Activated naive CD4-positive, alpha-beta T cell treated with anti-CD3 and anti-CD28 coated beads, Interleukin-2, amount 10 ng/mL, durations not matched to agents 7 days and 5 days (primary cell): ENCODE results near the gene DUSP7.
"Not testable (repeated sequence)": the region's sequence is repeated elsewhere in the genome, so short reads cannot be mapped to it uniquely, and the experiment has no call there.

Source experiments
- CTCF ChIA-PET: fragments of 350-600 bp; sonication (Branson Sonifier 250); formaldehyde crosslinking; loops from one replicate; lab custom pipeline; 2021; ENCODE audit warnings: antibody characterized with exemption; lab: Charles Lee
- DNase-seq: peaks from one replicate; pipeline ENCODE4 v3.0.0-alpha.2; 2020
- H3K27ac Mint-ChIP-seq: one replicate; pipeline ENCODE4 v1.8.0; 2021; ENCODE audit warnings: mild to moderate bottlenecking, moderate library complexity, mixed read lengths
- H3K27me3 Mint-ChIP-seq: one replicate; pipeline ENCODE4 v1.8.0; 2021; ENCODE audit warnings: mild to moderate bottlenecking, mixed read lengths
- H3K36me3 Mint-ChIP-seq: one replicate; pipeline ENCODE4 v1.8.0; 2021; ENCODE audit warnings: mixed read lengths
- H3K4me1 Mint-ChIP-seq: one replicate; pipeline ENCODE4 v1.8.0; 2021; ENCODE audit warnings: mixed read lengths
- H3K4me3 Mint-ChIP-seq: one replicate; pipeline ENCODE4 v1.8.0; 2021; ENCODE audit warnings: mild to moderate bottlenecking, moderate library complexity, mixed read lengths
- H3K9me3 Mint-ChIP-seq: one replicate; pipeline ENCODE4 v1.8.0; 2021; ENCODE audit warnings: mixed read lengths

Gene DUSP7

DNA sequence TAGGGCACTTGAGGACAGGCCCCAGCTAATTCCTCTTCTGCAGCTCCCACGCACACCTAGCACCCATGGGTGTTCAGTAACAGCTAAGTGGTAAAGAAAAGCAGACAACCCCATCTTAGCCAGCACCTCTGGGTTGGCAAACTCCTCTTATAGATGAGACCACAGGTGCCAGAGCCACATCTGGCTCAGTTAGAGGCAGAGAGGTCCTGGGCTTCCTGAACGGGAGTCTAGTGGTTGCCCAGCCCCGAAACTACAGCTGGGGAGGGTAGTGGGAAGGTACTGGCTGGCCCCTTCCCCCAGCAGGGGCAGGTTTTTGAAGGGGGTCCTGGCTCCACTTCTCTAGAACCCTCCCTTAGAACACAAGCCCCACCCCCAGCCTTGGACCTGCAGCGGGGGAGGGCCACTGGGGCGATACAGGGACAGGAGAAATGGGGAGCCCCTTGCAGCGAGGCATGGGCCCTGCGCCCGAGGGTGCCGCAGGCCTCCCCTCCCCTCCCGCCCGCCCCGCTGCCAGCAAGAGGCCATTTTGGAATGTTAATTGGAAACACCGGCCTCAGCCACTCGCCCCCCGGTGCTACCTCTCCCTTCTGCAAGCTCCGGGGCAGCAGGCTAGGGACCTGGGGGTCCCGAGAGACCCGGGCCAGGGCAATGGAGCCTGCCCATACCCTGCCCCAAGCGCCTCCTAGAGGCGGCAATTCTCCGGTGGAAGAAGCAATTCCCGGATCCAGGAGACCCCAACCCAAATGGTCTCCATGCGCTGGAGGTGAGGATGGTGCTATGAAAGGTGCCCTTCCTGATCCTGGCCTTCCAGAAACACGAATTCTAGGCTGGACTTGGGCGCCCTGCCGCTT, 1.5 kb downstream of the DUSP7 start:
- CTCF ChIA-PET, result interaction anchor here (1.0 to 4.2 kb wide), 13 partner anchors 17 to 285 kb away, joined by 3 to 62 read pairs (median 8); no protein-coding TSS in a partner anchor
- Mint-ChIP-seq H3K4me1 (peaks cover 58% of the 10 kb centered on the region), H3K27me3 (peaks cover 9% of the 10 kb centered on the region), H3K9me3 (no peaks in the 10 kb centered on the region), H3K27ac (peak overlapping the region; percentile 92), H3K4me3 (peak overlapping the region; percentile 90), H3K36me3 (peaks cover 40% of the 10 kb centered on the region)
- DNase-seq, result peak; percentile 54

DNA sequence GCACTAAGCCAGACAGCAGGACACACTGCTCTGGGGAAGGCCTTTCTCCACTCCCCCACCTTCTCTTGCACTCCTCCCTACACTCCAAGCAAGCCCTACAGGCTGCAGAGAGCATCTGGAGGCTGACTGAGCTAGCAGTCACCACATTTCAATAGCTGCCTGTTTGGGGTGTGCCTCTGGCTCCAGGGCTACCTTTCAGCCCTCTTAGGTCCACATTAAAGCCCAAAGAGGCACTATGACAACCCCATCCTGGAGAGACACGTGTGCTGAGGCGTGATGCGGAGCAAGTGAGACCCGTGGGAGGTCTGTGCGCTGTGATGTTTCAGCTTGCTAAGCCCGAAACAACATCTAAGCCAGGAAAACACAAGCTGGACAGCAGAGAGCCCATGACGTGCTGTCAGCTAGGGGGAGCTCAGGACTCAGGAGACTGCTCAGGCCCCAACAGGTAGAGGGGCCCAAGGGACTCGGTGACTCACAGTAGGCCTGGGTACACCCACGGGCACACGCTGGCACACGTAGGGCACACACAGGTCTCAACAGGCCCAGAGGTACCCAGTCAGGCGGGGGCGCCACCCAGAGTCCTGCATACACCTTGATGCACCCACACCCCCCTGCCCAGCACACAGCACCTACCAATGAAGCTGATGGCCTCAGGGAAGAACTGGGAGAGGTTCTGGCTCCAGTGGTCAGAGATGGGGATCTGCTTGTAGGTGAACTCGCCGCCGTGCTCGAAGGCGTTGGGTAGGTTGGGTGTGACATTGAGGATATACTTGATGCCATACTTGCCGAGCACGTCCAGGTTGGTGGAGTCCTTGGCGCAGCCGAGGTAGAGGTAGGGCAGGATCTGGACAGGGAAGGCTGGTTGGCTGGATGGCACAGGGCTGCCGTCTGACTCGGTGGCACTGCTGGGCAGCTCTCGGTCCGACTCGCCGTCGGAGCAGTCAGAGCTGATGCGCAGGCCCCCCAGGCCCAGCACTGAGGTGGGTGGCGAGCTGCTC, 2.8 kb downstream of the DUSP7 start:
- Mint-ChIP-seq H3K27me3 (peaks cover 1% of the 10 kb centered on the region), H3K4me1 (peaks cover 64% of the 10 kb centered on the region), H3K4me3 (peak overlapping the region; percentile 90), H3K36me3 (peaks cover 51% of the 10 kb centered on the region), H3K9me3 (no peaks in the 10 kb centered on the region), H3K27ac (peak overlapping the region; percentile 92)
- CTCF ChIA-PET, result interaction anchor here (0.7 to 4.2 kb wide), 25 partner anchors 8 to 287 kb away, joined by 3 to 62 read pairs (median 4); partner anchors contain the start of genes ABHD14A, RPL29 and WDR82
- DNase-seq, result peak; percentile 57

DNA sequence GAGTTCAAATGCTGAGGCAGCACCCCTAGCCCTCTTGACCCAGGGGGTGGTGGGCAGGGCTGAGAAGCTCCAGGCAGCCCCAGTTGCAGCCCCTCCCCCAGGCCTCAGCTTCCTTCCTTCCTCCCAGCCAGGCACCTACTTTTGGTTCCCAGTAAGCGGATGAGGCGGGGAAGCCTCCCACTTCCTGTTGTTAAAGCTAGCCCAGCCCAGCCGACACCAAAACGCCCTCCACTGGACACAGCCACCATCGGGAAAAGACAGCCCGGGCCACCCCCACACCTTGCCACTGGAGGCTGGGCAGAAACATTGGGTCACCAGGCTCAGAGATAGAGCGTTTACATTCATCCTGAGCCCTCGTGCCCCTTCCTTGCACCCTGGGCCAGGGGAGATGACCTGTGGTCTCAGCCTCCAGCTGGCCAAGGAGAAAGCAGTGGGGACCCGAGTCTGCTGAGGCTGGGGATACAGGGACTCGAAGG, 3.5 kb downstream of the DUSP7 start:
- Mint-ChIP-seq H3K27me3 (no peaks in the 10 kb centered on the region), H3K4me3 (peak overlapping the region; percentile 90), H3K27ac (peak overlapping the region; percentile 92), H3K36me3 (peaks cover 51% of the 10 kb centered on the region), H3K4me1 (peaks cover 62% of the 10 kb centered on the region), H3K9me3 (no peaks in the 10 kb centered on the region)
- CTCF ChIA-PET, result interaction anchor here (0.9 to 4.2 kb wide), 19 partner anchors 9 to 226 kb away, joined by 3 to 62 read pairs (median 4); partner anchors contain the start of genes ABHD14A, RPL29 and WDR82
- peak; percentile 78 for DNase-seq

DNA sequence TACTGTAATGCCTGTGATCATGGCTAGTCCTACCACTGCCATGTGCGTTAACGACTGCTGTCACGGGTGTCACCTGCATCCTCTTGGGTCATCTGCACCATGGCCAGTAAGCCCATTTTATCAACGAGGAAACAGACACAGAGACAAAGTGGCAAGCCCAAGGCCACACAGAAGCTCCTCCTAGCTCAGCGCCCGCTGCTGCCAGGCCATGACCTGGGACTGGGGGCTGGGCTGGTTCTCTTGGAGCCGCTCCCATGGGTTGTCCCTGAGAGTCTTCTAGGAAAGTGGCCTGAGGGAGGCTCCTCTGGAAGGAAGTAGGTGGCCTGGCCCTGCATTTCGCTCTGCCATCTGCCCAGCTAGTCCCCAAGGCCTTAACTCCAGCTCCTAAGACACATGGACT, 4.9 kb downstream of the DUSP7 start:
- Mint-ChIP-seq H3K36me3 (peaks cover 51% of the 10 kb centered on the region), H3K4me1 (peaks cover 51% of the 10 kb centered on the region), H3K4me3 (peak overlapping the region; percentile 90), H3K27ac (peak overlapping the region; percentile 92), H3K9me3 (no peaks in the 10 kb centered on the region), H3K27me3 (no peaks in the 10 kb centered on the region)
- CTCF ChIA-PET, result interaction anchor here (0.8 to 4.2 kb wide), 6 partner anchors 10 to 94 kb away, joined by 3 to 62 read pairs (median 12); partner anchors contain the start of gene ACY1
- no peak for DNase-seq

DNA sequence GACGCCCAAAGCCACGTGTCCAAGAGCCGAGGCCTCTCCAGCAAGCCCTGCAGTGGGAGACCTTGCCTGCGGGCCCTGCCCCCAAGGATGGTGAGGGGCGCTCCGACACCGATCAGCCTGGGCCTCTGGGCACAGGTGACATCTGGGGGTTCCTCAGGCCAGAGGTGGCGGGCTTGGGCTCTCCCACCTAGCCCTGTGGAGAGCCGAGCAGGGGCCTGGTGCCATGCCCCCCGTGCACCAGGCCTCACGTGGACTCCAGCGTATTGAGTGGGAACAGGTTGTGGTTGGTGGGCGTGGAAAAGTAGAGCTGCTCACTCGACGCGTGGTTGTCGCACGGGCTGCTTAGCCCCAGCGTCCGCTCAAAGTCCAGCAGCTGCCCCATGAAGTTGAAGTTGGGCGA, 5.8 kb downstream of the DUSP7 start:
- peaks cover 51% of the 10 kb centered on the region for H3K36me3 Mint-ChIP-seq
- H3K27me3 Mint-ChIP-seq, result no peaks in the 10 kb centered on the region
- H3K4me1 Mint-ChIP-seq, result peaks cover 52% of the 10 kb centered on the region
- no peaks in the 10 kb centered on the region for H3K9me3 Mint-ChIP-seq
- CTCF ChIA-PET, result no interaction called here
- no peak for DNase-seq
- H3K4me3 Mint-ChIP-seq, result no peak overlapping the region
- no peak overlapping the region for H3K27ac Mint-ChIP-seq

DNA sequence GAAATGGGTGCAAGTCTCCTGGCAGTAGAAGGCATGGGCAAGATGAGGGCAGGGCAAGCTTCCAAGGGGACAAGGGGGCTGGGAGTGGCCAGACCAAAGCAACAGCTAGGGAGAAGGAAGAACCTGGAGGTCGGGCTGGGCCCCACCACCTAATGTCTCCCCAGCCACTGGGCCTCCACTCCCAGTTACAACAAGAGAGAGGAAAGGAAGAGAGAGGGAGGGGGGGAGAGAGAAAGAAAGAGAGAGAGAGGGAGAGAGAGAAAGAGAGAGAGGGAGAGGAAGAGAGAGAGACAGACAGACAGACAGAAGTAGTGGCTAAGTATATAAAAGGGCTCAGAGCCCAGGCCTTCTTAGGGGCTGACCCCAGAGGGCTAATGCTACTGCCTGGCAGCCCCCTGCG, 6.9 kb downstream of the DUSP7 start:
- Mint-ChIP-seq H3K27me3 (peaks cover 1% of the 10 kb centered on the region), H3K4me3 (no peak overlapping the region), H3K4me1 (peaks cover 52% of the 10 kb centered on the region), H3K36me3 (peaks cover 45% of the 10 kb centered on the region), H3K9me3 (no peaks in the 10 kb centered on the region), H3K27ac (peak overlapping the region; percentile 66)
- no peak for DNase-seq
- CTCF ChIA-PET, result no interaction called here

DNA sequence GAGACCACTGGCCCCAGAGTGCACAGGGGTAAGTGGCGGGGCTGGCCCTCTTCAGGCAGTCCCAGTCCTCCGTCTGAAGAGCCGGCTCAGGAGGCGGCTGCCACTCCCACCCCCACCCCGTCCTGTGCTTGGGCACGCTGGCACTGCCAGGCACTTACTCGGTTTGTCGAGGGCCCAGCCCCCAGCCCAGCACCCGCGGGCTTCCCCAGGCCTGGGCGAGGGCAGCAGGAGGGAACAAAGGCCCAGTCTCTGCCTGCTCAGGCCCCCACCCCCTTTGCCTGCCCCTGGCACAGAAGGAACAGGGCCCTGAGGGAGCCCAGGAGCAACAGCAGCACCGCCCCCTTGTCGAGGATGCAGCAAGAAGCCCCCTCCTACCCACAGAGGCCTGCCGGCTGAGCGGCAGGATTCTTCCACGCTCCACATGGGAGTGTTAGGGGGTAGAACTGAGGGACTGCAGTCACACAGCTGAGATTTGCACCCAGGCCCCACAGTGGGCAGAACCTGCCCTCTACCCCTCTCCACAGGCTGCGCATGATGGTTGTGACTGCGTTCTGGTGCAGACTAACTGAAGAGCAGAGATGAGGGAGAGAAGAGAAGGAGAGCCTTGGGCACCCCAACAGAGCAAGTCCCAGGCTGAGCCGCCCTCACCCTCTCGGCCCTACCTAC, 8.9 kb downstream of the DUSP7 start:
- Mint-ChIP-seq H3K4me1 (peaks cover 32% of the 10 kb centered on the region), H3K27ac (no peak overlapping the region), H3K4me3 (no peak overlapping the region), H3K9me3 (no peaks in the 10 kb centered on the region), H3K36me3 (peaks cover 26% of the 10 kb centered on the region), H3K27me3 (peaks cover 22% of the 10 kb centered on the region)
- CTCF ChIA-PET, result no interaction called here
- DNase-seq, result no peak

DNA sequence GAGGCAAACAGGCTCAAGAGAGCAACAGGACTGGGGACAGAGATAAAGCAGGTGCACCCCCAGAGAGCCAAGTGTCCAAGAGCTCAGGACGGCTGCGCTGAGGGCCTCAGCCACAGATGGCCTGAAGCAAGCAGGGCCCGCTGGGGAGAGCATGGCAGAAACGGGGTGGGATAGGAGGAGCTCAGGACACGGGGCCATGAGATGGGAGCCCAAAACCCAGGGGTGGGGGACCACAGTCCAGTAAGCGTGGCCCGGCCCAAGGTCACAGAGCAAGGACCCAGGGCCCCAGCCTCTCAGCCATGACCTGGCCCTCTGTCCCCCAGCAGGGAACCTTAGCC, 9.5 kb downstream of the DUSP7 start:
- H3K27ac Mint-ChIP-seq, result no peak overlapping the region
- no peak overlapping the region for H3K4me3 Mint-ChIP-seq
- CTCF ChIA-PET, result no interaction called here
- no peaks in the 10 kb centered on the region for H3K9me3 Mint-ChIP-seq
- DNase-seq, result no peak
- H3K4me1 Mint-ChIP-seq, result peaks cover 29% of the 10 kb centered on the region
- H3K36me3 Mint-ChIP-seq, result peaks cover 23% of the 10 kb centered on the region
- H3K27me3 Mint-ChIP-seq, result peaks cover 28% of the 10 kb centered on the region

DNA sequence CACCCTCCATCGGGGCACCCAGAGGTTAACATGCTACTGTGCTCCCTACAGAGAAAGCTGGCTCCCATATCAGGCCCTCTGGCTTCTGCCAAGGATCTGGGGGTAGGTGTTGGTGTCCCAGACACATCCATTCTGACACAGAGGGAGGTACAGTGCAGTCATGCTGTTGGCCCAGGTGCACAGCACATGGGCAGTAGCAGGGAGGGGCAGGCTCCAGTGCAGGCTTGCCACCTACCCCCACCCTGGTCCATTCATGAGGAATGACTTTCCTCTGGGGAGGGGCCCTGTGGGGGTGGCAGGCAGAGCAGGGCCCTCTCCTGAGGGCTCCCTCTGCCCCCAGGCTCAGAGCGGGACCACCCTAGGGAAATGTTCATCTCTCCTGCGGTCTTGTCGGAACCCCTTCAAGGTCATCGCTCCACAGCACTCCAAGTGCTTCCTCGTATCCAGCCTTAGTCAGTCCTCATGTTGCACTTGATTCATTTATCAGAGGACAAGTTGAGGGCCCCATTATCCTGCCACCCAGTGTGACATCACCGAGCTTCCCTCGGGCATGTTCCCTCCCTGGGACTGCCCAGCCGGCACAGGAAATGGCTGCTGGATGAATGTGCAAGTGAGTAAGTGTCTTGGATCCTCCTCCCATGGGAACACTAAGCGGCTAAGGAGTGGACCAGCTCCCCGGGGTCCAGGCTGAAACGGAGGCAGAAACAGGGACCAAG, 10.0 kb downstream of the DUSP7 start:
- Mint-ChIP-seq H3K9me3 (no peaks in the 10 kb centered on the region), H3K27me3 (peaks cover 32% of the 10 kb centered on the region), H3K4me1 (peaks cover 24% of the 10 kb centered on the region), H3K27ac (no peak overlapping the region), H3K36me3 (peaks cover 20% of the 10 kb centered on the region), H3K4me3 (no peak overlapping the region)
- CTCF ChIA-PET, result no interaction called here
- no peak for DNase-seq

DNA sequence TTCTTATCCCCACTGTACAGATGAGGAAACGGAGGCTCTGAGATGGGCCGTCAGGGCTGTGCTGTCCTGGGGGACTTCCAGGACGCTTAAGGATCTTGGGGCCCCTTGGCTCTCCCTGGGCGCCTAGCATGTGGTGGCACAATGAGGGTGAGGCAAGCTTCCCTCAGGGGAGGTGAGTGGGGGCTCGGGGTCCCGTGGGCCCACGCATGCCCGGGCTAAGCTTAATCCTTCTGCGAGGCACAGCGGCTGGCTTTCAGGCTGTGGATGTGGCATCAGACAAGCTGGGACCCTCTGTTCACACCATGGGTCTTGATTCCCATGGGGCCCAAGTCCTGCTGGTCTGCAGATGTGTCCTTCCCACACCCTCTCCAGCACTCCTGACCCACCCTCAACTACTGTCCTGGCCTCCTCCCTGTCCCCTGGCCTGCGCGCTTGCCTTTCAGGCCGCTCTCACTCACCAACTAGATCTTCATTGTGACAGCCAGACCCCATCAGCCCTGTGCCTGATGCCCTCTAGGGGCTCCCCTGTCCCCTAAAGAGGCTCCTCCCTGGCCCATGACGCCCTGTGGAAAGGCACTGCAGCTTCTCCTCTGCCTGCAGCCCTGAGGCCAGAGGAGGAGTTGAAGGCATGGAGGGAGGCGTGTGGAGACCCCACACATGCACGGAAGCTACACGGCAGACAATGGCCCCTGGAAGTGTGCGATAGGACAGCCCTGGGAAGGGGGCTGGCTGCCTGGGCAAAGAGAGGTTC, 11.3 kb downstream of the DUSP7 start:
- H3K36me3 Mint-ChIP-seq, result peaks cover 12% of the 10 kb centered on the region
- CTCF ChIA-PET, result interaction anchor here (0.6 kb wide), 1 partner anchor 44 kb away, joined by 3 read pairs; no protein-coding TSS in a partner anchor
- peaks cover 14% of the 10 kb centered on the region for H3K4me1 Mint-ChIP-seq
- no peaks in the 10 kb centered on the region for H3K9me3 Mint-ChIP-seq
- no peak overlapping the region for H3K27ac Mint-ChIP-seq
- H3K27me3 Mint-ChIP-seq, result peaks cover 45% of the 10 kb centered on the region
- no peak overlapping the region for H3K4me3 Mint-ChIP-seq
- no peak for DNase-seq

DNA sequence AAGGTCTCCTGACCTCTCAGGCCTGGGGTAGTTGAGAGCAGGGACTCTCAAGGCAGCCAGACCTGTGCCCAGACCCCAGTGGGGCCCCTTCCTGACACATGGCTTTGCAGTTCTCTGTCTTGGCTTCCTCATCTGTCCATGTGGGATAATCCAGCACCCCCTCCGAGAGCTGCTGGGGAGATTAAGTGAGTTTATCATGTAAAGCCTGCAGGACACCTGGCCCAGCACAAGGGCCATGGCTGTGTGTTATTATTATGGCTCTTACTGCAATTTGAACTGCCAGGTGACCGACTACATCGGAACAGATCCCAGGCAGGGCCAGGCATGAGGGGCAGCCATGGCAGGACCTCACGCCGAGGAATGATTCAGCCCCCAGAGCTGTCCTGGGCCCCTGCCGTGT, 12.6 kb downstream of the DUSP7 start:
- CTCF ChIA-PET, result no interaction called here
- peaks cover 53% of the 10 kb centered on the region for H3K27me3 Mint-ChIP-seq
- no peaks in the 10 kb centered on the region for H3K36me3 Mint-ChIP-seq
- peaks cover 6% of the 10 kb centered on the region for H3K4me1 Mint-ChIP-seq
- no peak overlapping the region for H3K4me3 Mint-ChIP-seq
- DNase-seq, result no peak
- no peak overlapping the region for H3K27ac Mint-ChIP-seq
- no peaks in the 10 kb centered on the region for H3K9me3 Mint-ChIP-seq

DNA sequence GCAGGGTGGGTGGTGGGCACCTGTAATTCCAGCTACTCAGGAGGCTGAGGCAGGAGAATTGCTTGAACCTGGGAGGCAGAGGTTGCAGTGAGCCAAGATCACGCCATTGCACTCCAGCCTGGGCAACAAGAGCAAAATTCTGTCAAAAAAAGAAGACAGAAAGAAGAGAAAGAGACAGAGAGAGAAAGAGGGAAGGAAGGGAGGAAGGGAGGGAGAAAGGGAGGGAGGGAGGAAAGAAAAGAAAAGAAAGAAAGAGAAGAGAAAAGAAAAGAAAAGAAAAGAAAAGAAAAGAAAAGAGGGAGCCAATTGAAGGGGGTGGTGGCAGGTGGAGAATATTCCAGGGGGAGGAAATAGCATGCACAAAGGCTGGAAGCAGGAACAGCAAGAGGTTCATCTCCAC, 13.3 kb downstream of the DUSP7 start:
- H3K36me3 Mint-ChIP-seq, H3K4me3 Mint-ChIP-seq, DNase-seq, H3K9me3 Mint-ChIP-seq, H3K27ac Mint-ChIP-seq, H3K4me1 Mint-ChIP-seq, CTCF ChIA-PET: not testable (repeated sequence)
- H3K27me3 Mint-ChIP-seq, result peaks cover 59% of the 10 kb centered on the region
